MM.1S (cell line): ENCODE data around the gene CLEC2L.

ENCODE experiments used
- DNase-seq: peaks from one replicate; pipeline ENCODE4 v3.0.0-alpha.2; 2015
- H2AFZ ChIP-seq: fragments of 300-600 bp; sonication (generic); 2 replicates; pipeline ENCODE4 v1.6.0; 2016; ENCODE audit warnings: antibody characterized with exemption, low read length
- H3F3A ChIP-seq: fragments of 300-600 bp; sonication (generic); 2 replicates; pipeline ENCODE4 v1.6.1; 2016; ENCODE audit warnings: mild to moderate bottlenecking, antibody characterized with exemption, low read length, moderate library complexity, mixed read lengths; ENCODE audit not compliant: insufficient read depth
- H3K27ac ChIP-seq: fragments of 300-600 bp; sonication (generic); 2 replicates; pipeline ENCODE4 v1.5.1; 2016; ENCODE audit warnings: mild to moderate bottlenecking, low read length
- H3K27me3 ChIP-seq: fragments of 300-600 bp; sonication (generic); replicated peaks from 2 replicates; pipeline ENCODE4 v1.6.0; 2016; ENCODE audit warnings: low read length; ENCODE audit not compliant: insufficient read depth
- H3K36me3 ChIP-seq: fragments of 300-600 bp; sonication (generic); replicated peaks from 2 replicates; pipeline ENCODE4 v1.6.1; 2016; ENCODE audit warnings: mild to moderate bottlenecking, low read length, mixed read lengths; ENCODE audit not compliant: insufficient read depth
- H3K4me1 ChIP-seq: fragments of 300-600 bp; sonication (generic); 2 replicates; pipeline ENCODE4 v1.6.1; 2016; ENCODE audit warnings: low read length, mixed read lengths
- H3K4me2 ChIP-seq: fragments of 300-600 bp; sonication (generic); 2 replicates; pipeline ENCODE4 v1.6.0; 2016; ENCODE audit warnings: low read depth, low read length
- H3K4me3 ChIP-seq: fragments of 300-600 bp; sonication (generic); 2 replicates; pipeline ENCODE4 v1.5.1; 2016; ENCODE audit warnings: low read length, mixed read lengths
- H3K79me2 ChIP-seq: fragments of 300-600 bp; sonication (generic); 2 replicates; pipeline ENCODE4 v1.6.1; 2016; ENCODE audit warnings: mixed run types, low read length, mixed read lengths
- H3K9ac ChIP-seq: fragments of 300-600 bp; sonication (generic); 2 replicates; pipeline ENCODE4 v1.6.1; 2016; ENCODE audit warnings: low read length, mixed read lengths
- H3K9me2 ChIP-seq: fragments of 300-600 bp; sonication (generic); replicated peaks from 2 replicates; pipeline ENCODE4 v1.6.1; 2016; ENCODE audit warnings: mild to moderate bottlenecking, low read length, mixed read lengths; ENCODE audit not compliant: insufficient read depth
- H3K9me3 ChIP-seq: fragments of 300-600 bp; sonication (generic); replicated peaks from 2 replicates; pipeline ENCODE4 v1.6.1; 2016; ENCODE audit warnings: mild to moderate bottlenecking, low read length, mixed read lengths; ENCODE audit not compliant: insufficient read depth
- H4K20me1 ChIP-seq: fragments of 300-600 bp; sonication (generic); 2 replicates; pipeline ENCODE4 v1.6.1; 2016; ENCODE audit warnings: mild to moderate bottlenecking, low read length, moderate library complexity, mixed read lengths; ENCODE audit not compliant: insufficient read depth
- CTCF ChIP-seq: fragments of 300-600 bp; sonication (generic); IDR thresholded peaks from 2 replicates; pipeline ENCODE4 v1.5.1; 2016; ENCODE audit warnings: antibody characterized with exemption, low read length, mixed read lengths
- EZH2 ChIP-seq: fragments of 300-600 bp; sonication (generic); optimal IDR thresholded peaks from 2 replicates; pipeline ENCODE3; 2017; ENCODE audit warnings: low read depth, mild to moderate bottlenecking, antibody characterized with exemption, low read length, mixed read lengths
- EZH2phosphoT487 ChIP-seq: fragments of 300-600 bp; sonication (generic); IDR thresholded peaks from 2 replicates; pipeline ENCODE4 v1.6.1; 2018; ENCODE audit warnings: antibody characterized with exemption, low read length

CLEC2L gene

GRCh38 chr7:139541600-139542307 is 18.3 kb downstream of the CLEC2L start:
- TF ChIP-seq EZH2phosphoT487 (no peak), CTCF (no peak), EZH2 (no peak)
- Histone ChIP-seq H3K4me3 (no peak overlapping the region), H3K9me2 (no peaks in the 10 kb centered on the region), H4K20me1 (no peaks in the 10 kb centered on the region), H3K4me2 (no peak overlapping the region), H3K27me3 (0 out of 2 replicates have a peak, but pooled peaks cover 5% of the 10 kb centered on the region), H3K9me3 (no peaks in the 10 kb centered on the region), H3K36me3 (no peaks in the 10 kb centered on the region), H3K79me2 (no peaks in the 10 kb centered on the region), H3K4me1 (no peaks in the 10 kb centered on the region), H2AFZ (peak overlapping the region; percentile 26; the same call in 1 of the 2 replicates), H3F3A (no peaks in the 10 kb centered on the region), H3K27ac (no peak overlapping the region), H3K9ac (no peak overlapping the region)
- DNase-seq: no peak

- no peak for DNase-seq
- Histone ChIP-seq H3K4me2 (no peak overlapping the region), H3K9ac (no peak overlapping the region), H3K9me2 (no peaks in the 10 kb centered on the region), H3K4me1 (no peaks in the 10 kb centered on the region), H3K9me3 (no peaks in the 10 kb centered on the region), H3K27ac (no peak overlapping the region), H3K36me3 (no peaks in the 10 kb centered on the region), H3K4me3 (no peak overlapping the region), H3F3A (no peaks in the 10 kb centered on the region), H3K27me3 (0 out of 2 replicates have a peak, but pooled peaks cover 5% of the 10 kb centered on the region), H4K20me1 (no peaks in the 10 kb centered on the region), H3K79me2 (no peaks in the 10 kb centered on the region), H2AFZ (peak overlapping the region; percentile 26; the same call in 1 of the 2 replicates)
- TF ChIP-seq EZH2phosphoT487: no peak
- TF ChIP-seq EZH2: no peak
- no peak for TF ChIP-seq CTCF
Observed at GRCh38 chr7:139542308-139543151, 19.0 kb downstream of the CLEC2L start.

DNA sequence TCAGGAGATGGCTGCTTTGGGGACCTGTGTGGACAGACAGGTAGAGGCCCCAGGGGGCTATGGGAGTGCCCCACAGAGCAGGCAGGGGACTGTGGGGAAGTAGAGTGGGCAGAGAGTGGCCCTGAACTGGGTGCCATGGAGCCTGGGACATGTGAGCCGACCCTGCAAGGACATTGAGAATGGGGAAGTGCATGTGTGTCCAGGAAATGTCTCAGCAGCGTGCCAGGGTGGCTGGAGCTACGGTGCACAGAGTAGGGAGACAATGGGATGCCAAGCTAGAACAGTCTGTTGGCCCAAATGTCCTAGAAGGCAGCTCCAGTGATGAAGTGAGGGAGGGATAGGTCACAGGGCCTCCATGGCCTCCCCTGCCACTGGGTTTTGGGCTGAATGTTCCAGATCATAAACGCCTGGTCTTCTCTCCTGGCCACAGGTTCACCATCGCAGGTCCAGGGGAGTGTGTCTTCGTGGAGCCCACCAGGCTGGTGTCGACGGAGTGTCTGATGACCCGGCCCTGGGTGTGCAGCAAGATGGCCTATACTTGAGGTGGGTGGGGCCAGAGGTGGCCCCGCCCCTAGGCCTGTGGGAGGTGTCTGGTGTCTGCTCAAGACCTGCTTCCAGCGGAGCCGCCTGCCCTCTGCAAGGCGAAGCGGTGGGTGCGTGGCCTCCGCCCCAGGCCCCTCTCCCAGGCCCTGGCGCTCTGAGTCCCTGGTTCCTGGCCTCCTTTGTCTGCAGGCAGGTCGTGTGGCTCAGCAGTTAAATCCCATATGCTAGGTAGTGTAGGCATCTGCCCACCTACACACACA is 20.5 kb downstream of the CLEC2L start:
- TF ChIP-seq EZH2phosphoT487 (no peak), CTCF (no peak), EZH2 (no peak)
- Histone ChIP-seq H3K4me2 (no peak overlapping the region), H3K9me2 (no peaks in the 10 kb centered on the region), H4K20me1 (no peaks in the 10 kb centered on the region), H3K36me3 (no peaks in the 10 kb centered on the region), H3K9me3 (no peaks in the 10 kb centered on the region), H3F3A (no peaks in the 10 kb centered on the region), H3K27me3 (0 out of 2 replicates have a peak, but pooled peaks cover 5% of the 10 kb centered on the region), H3K9ac (no peak overlapping the region), H3K4me1 (no peaks in the 10 kb centered on the region), H3K79me2 (no peaks in the 10 kb centered on the region), H3K27ac (no peak overlapping the region), H3K4me3 (no peak overlapping the region), H2AFZ (no peak overlapping the region)
- no peak for DNase-seq
